ENCODE results near the gene SLC7A6OS.

The SLC7A6OS gene

DNA sequence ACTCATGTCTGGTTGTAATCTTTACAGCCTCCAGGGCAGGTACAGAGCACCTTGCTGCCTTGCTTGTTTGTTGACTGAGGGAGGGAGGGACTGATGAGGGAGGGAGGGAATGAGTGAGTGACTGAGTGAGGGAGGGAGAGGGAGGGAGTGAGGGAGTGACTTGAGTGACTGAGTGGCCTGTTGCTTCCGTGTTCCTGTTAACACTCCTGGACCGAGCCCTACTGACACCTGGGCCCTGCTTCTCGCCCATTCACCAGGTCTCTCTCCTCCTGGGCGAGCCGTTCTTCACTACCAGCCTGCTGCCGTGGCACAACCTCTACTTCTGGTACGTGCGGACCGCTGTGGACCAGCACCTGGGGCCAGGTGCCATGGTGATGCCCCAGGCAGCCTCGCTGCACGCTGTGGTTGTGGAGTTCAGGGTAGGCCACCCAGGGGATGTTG is 41.3 kb upstream of the SLC7A6OS start:
- H3K27ac ChIP-seq (ENCODE audit: low read depth, low read length) = no peak overlapping the region
- no peaks in the 10 kb centered on the region for H3K4me1 ChIP-seq (ENCODE audit: insufficient read depth, low read length)
- WGBS = 93% methylated on average over 11 of the region's 11 CpGs
- H3K9me3 ChIP-seq (ENCODE audit: insufficient read depth, low read depth, low read length) = no peaks in the 10 kb centered on the region
- H3K36me3 ChIP-seq (ENCODE audit: insufficient read depth, low read length) = peaks cover 90% of the 10 kb centered on the region
- H3K9ac ChIP-seq (ENCODE audit: low read depth, low read length) = no peak overlapping the region
- H3K27me3 ChIP-seq (ENCODE audit: insufficient read depth, low read length) = no peaks in the 10 kb centered on the region
- H3K4me3 ChIP-seq (ENCODE audit: low read length) = no peak overlapping the region

DNA sequence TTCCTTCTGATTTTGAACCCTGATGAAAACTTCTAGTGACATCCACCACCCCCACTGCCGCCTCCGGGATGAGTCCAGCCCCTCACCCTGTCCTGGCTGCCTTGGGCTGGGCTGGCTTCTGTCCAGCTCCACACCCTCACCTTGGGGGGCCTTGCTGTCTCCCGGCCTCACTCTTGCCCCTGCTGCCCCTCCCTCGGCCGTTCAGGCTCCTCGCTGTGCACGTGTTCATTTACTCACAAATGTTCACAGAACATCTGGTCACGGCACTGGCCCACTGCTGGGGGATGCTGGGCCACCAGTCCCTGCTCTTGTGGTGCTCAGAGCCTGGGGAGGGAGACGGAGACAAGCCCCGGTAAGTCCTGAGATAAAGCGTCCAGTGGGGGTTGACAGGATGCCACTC is 40.7 kb upstream of the SLC7A6OS start:
- no peak overlapping the region for H3K4me3 ChIP-seq (ENCODE audit: low read length)
- H3K9me3 ChIP-seq (ENCODE audit: insufficient read depth, low read depth, low read length) = no peaks in the 10 kb centered on the region
- 91% methylated on average over 11 of the region's 11 CpGs for WGBS
- H3K4me1 ChIP-seq (ENCODE audit: insufficient read depth, low read length) = no peaks in the 10 kb centered on the region
- H3K36me3 ChIP-seq (ENCODE audit: insufficient read depth, low read length) = peaks cover 90% of the 10 kb centered on the region
- no peaks in the 10 kb centered on the region for H3K27me3 ChIP-seq (ENCODE audit: insufficient read depth, low read length)
- H3K9ac ChIP-seq (ENCODE audit: low read depth, low read length) = no peak overlapping the region
- H3K27ac ChIP-seq (ENCODE audit: low read depth, low read length) = no peak overlapping the region

- H3K36me3 ChIP-seq (ENCODE audit: insufficient read depth, low read length) = peaks cover 90% of the 10 kb centered on the region
Measured at GRCh38 chr16:68350813-68351350, 40.1 kb upstream of the SLC7A6OS start.

GRCh38 chr16:68349838-68350410 is 39.2 kb upstream of the SLC7A6OS start:
- no peak overlapping the region for H3K27ac ChIP-seq (ENCODE audit: low read depth, low read length)
- no peaks in the 10 kb centered on the region for H3K4me1 ChIP-seq (ENCODE audit: insufficient read depth, low read length)
- no peaks in the 10 kb centered on the region for H3K9me3 ChIP-seq (ENCODE audit: insufficient read depth, low read depth, low read length)
- no peak overlapping the region for H3K9ac ChIP-seq (ENCODE audit: low read depth, low read length)
- 93% methylated on average over 10 of the region's 10 CpGs for WGBS
- H3K36me3 ChIP-seq (ENCODE audit: insufficient read depth, low read length) = peaks cover 94% of the 10 kb centered on the region
- no peak overlapping the region for H3K4me3 ChIP-seq (ENCODE audit: low read length)
- H3K27me3 ChIP-seq (ENCODE audit: insufficient read depth, low read length) = no peaks in the 10 kb centered on the region

More at GRCh38 chr16:68350813-68351350, 40.1 kb upstream of the SLC7A6OS start:
- Histone ChIP-seq H3K9ac (ENCODE audit: low read depth, low read length) (no peak overlapping the region), H3K27ac (ENCODE audit: low read depth, low read length) (no peak overlapping the region), H3K9me3 (ENCODE audit: insufficient read depth, low read depth, low read length) (no peaks in the 10 kb centered on the region), H3K4me1 (ENCODE audit: insufficient read depth, low read length) (no peaks in the 10 kb centered on the region), H3K4me3 (ENCODE audit: low read length) (no peak overlapping the region), H3K27me3 (ENCODE audit: insufficient read depth, low read length) (no peaks in the 10 kb centered on the region)
- WGBS = 95% methylated on average over 9 of the region's 10 CpGs

GRCh38 chr16:68348639-68349445 is 38.1 kb upstream of the SLC7A6OS start:
- peaks cover 96% of the 10 kb centered on the region for H3K36me3 ChIP-seq (ENCODE audit: insufficient read depth, low read length)
- 95% methylated on average over 27 of the region's 27 CpGs for WGBS
- no peaks in the 10 kb centered on the region for H3K4me1 ChIP-seq (ENCODE audit: insufficient read depth, low read length)
- H3K27ac ChIP-seq (ENCODE audit: low read depth, low read length) = no peak overlapping the region
- H3K9me3 ChIP-seq (ENCODE audit: insufficient read depth, low read depth, low read length) = no peaks in the 10 kb centered on the region
- no peak overlapping the region for H3K9ac ChIP-seq (ENCODE audit: low read depth, low read length)
- no peaks in the 10 kb centered on the region for H3K27me3 ChIP-seq (ENCODE audit: insufficient read depth, low read length)
- no peak overlapping the region for H3K4me3 ChIP-seq (ENCODE audit: low read length)

- H3K4me1 ChIP-seq (ENCODE audit: insufficient read depth, low read length) = no peaks in the 10 kb centered on the region
- H3K36me3 ChIP-seq (ENCODE audit: insufficient read depth, low read length) = peaks cover 91% of the 10 kb centered on the region
- no peaks in the 10 kb centered on the region for H3K9me3 ChIP-seq (ENCODE audit: insufficient read depth, low read depth, low read length)
- H3K9ac ChIP-seq (ENCODE audit: low read depth, low read length) = no peak overlapping the region
- no peaks in the 10 kb centered on the region for H3K27me3 ChIP-seq (ENCODE audit: insufficient read depth, low read length)
- H3K27ac ChIP-seq (ENCODE audit: low read depth, low read length) = no peak overlapping the region
- no peak overlapping the region for H3K4me3 ChIP-seq (ENCODE audit: low read length)
- 92% methylated on average over 4 of the region's 4 CpGs for WGBS
Measured at GRCh38 chr16:68347605-68348004, 36.9 kb upstream of the SLC7A6OS start.

- H3K4me3 ChIP-seq (ENCODE audit: low read length) = no peak overlapping the region
- H3K4me1 ChIP-seq (ENCODE audit: insufficient read depth, low read length) = no peaks in the 10 kb centered on the region
- no peak overlapping the region for H3K9ac ChIP-seq (ENCODE audit: low read depth, low read length)
- peaks cover 90% of the 10 kb centered on the region for H3K36me3 ChIP-seq (ENCODE audit: insufficient read depth, low read length)
- no peaks in the 10 kb centered on the region for H3K27me3 ChIP-seq (ENCODE audit: insufficient read depth, low read length)
- H3K9me3 ChIP-seq (ENCODE audit: insufficient read depth, low read depth, low read length) = no peaks in the 10 kb centered on the region
- H3K27ac ChIP-seq (ENCODE audit: low read depth, low read length) = no peak overlapping the region
- 95% methylated on average over 12 of the region's 12 CpGs for WGBS
Measured at GRCh38 chr16:68346892-68347480, 36.2 kb upstream of the SLC7A6OS start.

DNA sequence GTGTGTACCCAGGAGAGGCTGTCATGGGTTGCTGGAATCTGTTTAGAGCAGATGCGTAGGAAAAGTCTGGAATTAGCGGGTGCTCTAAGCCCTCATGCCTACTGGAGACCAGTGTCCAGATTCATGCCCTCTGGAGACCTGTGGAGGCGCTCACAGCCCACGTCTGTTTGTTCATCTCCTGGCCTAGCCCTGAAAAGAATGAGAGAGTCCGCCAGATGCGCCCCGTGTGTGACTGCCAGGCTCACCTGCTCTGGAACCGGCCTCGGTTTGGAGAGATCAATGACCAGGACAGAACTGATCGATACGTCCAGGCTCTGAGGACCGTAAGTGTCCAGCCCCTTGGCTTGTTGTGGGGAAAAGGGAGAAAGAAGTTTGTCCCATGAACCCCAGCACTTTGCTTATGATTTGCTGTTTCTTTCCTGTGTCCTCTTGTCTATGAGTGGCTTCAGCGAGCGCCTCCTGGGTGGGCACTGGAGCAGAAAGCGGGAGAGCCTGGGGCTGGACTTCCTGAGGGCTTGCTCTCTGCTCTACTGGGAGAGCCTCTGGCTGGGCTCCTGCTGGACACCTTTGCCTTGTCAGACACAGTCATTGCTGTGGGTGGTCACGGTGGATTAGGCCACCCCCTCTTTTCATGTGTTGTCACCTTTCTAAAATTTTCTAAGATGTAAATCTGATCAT is 35.4 kb upstream of the SLC7A6OS start:
- H3K27ac ChIP-seq (ENCODE audit: low read depth, low read length) = no peak overlapping the region
- H3K9me3 ChIP-seq (ENCODE audit: insufficient read depth, low read depth, low read length) = no peaks in the 10 kb centered on the region
- no peaks in the 10 kb centered on the region for H3K4me1 ChIP-seq (ENCODE audit: insufficient read depth, low read length)
- H3K9ac ChIP-seq (ENCODE audit: low read depth, low read length) = no peak overlapping the region
- 94% methylated on average over 16 of the region's 16 CpGs for WGBS
- H3K27me3 ChIP-seq (ENCODE audit: insufficient read depth, low read length) = no peaks in the 10 kb centered on the region
- H3K4me3 ChIP-seq (ENCODE audit: low read length) = no peak overlapping the region
- H3K36me3 ChIP-seq (ENCODE audit: insufficient read depth, low read length) = peaks cover 84% of the 10 kb centered on the region

DNA sequence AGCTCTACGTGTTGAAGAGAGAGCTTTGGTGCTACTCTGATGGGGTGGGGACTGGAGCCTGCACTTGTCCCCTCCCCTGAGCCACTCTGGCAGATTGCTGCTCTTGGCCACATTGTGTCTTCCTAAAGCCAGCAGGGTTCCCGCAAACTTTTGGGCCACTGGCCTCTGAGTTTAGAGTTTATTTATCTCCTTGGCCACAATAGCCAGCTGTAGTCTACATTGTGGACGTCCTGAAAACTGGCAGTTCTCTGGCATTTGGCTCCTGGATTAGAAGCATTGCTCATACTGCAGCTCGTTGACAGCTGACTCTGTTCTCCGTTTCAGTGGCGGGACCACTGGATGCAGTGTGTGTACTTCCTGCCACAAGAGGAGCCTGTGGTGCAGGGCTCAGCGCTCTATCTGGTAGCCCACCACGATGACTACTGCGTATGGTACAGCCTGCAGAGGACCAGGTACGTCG is 34.6 kb upstream of the SLC7A6OS start:
- WGBS = 95% methylated on average over 11 of the region's 11 CpGs
- Histone ChIP-seq H3K9ac (ENCODE audit: low read depth, low read length) (no peak overlapping the region), H3K4me1 (ENCODE audit: insufficient read depth, low read length) (no peaks in the 10 kb centered on the region), H3K36me3 (ENCODE audit: insufficient read depth, low read length) (peaks cover 85% of the 10 kb centered on the region), H3K27me3 (ENCODE audit: insufficient read depth, low read length) (no peaks in the 10 kb centered on the region), H3K4me3 (ENCODE audit: low read length) (no peak overlapping the region), H3K27ac (ENCODE audit: low read depth, low read length) (no peak overlapping the region), H3K9me3 (ENCODE audit: insufficient read depth, low read depth, low read length) (no peaks in the 10 kb centered on the region)

GRCh38 chr16:68344252-68344651 is 33.5 kb upstream of the SLC7A6OS start:
- Histone ChIP-seq H3K27ac (ENCODE audit: low read depth, low read length) (no peak overlapping the region), H3K9ac (ENCODE audit: low read depth, low read length) (no peak overlapping the region), H3K4me3 (ENCODE audit: low read length) (no peak overlapping the region), H3K9me3 (ENCODE audit: insufficient read depth, low read depth, low read length) (no peaks in the 10 kb centered on the region), H3K4me1 (ENCODE audit: insufficient read depth, low read length) (no peaks in the 10 kb centered on the region), H3K27me3 (ENCODE audit: insufficient read depth, low read length) (no peaks in the 10 kb centered on the region), H3K36me3 (ENCODE audit: insufficient read depth, low read length) (peaks cover 85% of the 10 kb centered on the region)
- WGBS = 96% methylated on average over 11 of the region's 11 CpGs

GRCh38 chr16:68343137-68343536 is 32.4 kb upstream of the SLC7A6OS start:
- H3K9me3 ChIP-seq (ENCODE audit: insufficient read depth, low read depth, low read length) = no peaks in the 10 kb centered on the region
- H3K4me3 ChIP-seq (ENCODE audit: low read length) = no peak overlapping the region
- H3K36me3 ChIP-seq (ENCODE audit: insufficient read depth, low read length) = peaks cover 85% of the 10 kb centered on the region
- no peak overlapping the region for H3K27ac ChIP-seq (ENCODE audit: low read depth, low read length)
- H3K4me1 ChIP-seq (ENCODE audit: insufficient read depth, low read length) = no peaks in the 10 kb centered on the region
- WGBS = 94% methylated on average over 7 of the region's 7 CpGs
- no peaks in the 10 kb centered on the region for H3K27me3 ChIP-seq (ENCODE audit: insufficient read depth, low read length)
- no peak overlapping the region for H3K9ac ChIP-seq (ENCODE audit: low read depth, low read length)
